ENCODE data around the gene USP36. TPM values are rescaled to one million over a fixed set of nuclear protein-coding genes. Genes with fewer than 3 reads are reported as not detected.

Gene USP36
- total and polyA plus RNA-seq, 3 experiments from 2014 or later, result 43.2 to 122 (median 118) TPM

DNA sequence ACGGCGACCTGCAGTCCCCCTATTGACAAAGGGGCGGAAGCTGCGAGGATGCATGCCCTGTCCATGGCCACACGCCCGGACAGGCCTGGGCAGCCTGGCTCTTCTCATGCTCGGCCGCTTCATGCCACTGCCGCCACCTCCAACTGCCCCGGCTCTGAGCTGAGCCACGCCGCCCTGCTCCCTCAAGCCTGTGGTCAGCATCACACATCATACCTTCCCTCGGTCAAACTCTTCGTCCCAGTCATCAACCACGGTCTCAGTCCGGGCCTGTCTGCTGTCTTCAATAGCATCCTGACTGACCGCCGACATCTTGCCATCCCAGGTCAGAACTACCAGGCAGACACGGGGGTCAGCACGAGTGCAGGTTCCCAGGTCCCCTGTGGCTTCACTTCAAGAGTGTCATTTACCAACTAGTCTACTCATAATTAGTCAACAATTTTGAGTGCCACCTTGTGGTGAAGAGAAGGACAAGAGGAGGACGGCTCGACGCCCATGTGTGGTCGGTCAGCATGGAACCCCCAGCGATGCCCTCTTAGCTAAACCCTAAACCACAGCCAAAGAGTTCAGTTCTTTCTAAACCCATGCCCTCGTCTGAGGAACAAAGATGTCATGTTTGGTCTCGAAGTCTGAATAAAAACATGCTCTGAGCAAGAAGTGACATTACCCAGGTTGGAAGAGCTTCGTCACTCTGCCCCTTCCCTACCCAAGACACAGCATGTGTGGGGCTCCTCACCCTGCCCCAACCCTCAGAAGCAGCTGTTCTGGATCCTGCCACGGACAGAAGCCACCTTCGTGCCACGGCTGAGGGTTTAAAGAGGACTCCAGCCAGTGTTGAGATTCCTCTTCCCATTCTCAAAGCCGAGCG lies 41.7 kb downstream of the USP36 start:
- peak overlapping the region in 5 of 7 donors; percentile 17 to 67 (median 45) for H3K4me3 Mint-ChIP-seq
- DNase-seq, result peak in 1 of 5 donors; percentile 41

DNA sequence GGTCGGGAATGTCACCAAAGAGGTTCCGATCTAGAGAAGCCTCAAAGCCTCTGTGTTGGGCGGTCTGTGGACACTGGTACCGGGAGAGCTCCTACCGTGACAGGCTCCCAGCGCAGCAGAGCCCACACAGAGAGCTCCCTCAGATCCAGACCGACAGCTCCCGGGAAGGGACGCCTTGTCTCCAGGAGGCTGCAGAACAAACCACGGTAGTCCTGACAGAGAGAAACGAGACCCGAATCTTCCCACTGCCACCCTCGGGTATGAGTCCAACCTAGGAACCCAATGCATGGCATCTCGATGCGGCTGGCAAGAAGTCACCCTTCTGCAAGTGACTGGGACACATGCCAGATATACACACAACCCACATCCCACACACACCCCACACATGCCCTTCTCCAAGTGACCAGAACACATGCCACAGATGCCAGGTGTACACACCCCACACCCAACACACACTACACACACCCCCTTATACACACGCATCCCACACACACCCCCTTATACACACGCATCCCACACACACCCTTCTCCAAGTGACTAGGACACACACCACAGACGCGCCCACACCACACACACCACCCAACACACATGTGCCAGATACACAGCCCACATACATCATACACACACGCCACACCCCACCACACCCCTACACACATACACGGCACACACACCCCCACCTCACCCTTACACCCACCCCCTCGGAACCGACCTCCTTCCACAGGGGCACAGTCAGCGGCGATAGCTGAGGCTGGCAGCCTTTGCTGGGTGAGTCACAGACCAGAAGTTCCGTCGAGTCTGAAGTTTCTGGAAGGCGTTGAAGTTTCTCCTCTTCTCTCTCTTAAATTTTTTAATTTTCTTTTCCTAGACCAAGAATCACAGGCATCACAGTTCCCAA lies 42.7 kb downstream of the USP36 start:
- ChIA-PET CTCF (interaction anchor here (0.8 to 2.1 kb wide), 6 partner anchors 8 to 350 kb away, joined by 3 to 7 read pairs (median 5); no protein-coding TSS in a partner anchor), POLR2A (interaction anchor here (1.4 to 1.5 kb wide), 2 partner anchors 13 to 14 kb away, joined by 3 to 8 read pairs; no protein-coding TSS in a partner anchor)
- Mint-ChIP-seq H3K27ac (peak overlapping the region in 5 of 8 donors; percentile 66 to 98 (median 72)), H3K27me3 (no peaks in the 10 kb centered on the region), H3K9me3 (no peaks in the 10 kb centered on the region), H3K4me1 (peaks cover 52 to 60% (median 60%) of the 10 kb centered on the region in 3 donors), H3K4me3 (no peak overlapping the region), H3K36me3 (peaks cover 23 to 93% (median 44%) of the 10 kb centered on the region in 3 donors)
- peaks cover 24% of the 10 kb centered on the region for H3K4me1 ChIP-seq (ENCODE audit: insufficient read depth, low read length)
- no peak overlapping the region for H3K27ac ChIP-seq (ENCODE audit: low read depth, low read length)
- peaks cover 61% of the 10 kb centered on the region for H3K36me3 ChIP-seq (ENCODE audit: insufficient read depth, low read length)
- no peaks in the 10 kb centered on the region for H3K9me3 ChIP-seq (ENCODE audit: low read length)
- no peak overlapping the region for H3K4me3 ChIP-seq (ENCODE audit: low read length)
- DNase-seq, result no peak
- H3K27me3 ChIP-seq (ENCODE audit: insufficient read depth, low read length, poor library complexity, severe bottlenecking), result no peaks in the 10 kb centered on the region

More for the DNA sequence above, 41.7 kb downstream of the USP36 start:
- ChIA-PET CTCF (interaction anchor here (0.5 to 2.1 kb wide), 14 partner anchors 9 to 354 kb away, joined by 3 to 8 read pairs (median 4); no protein-coding TSS in a partner anchor), POLR2A (interaction anchor here (0.5 to 1.4 kb wide), 2 partner anchors 14 to 73 kb away, joined by 6 to 8 read pairs; no protein-coding TSS in a partner anchor)
- Mint-ChIP-seq H3K27me3 (no peaks in the 10 kb centered on the region), H3K27ac (peak overlapping the region; percentile 30 to 98 (median 88)), H3K9me3 (no peaks in the 10 kb centered on the region), H3K4me1 (peaks cover 57 to 60% (median 60%) of the 10 kb centered on the region in 3 donors), H3K36me3 (peaks cover 26 to 93% (median 40%) of the 10 kb centered on the region in 3 donors)
- H3K4me1 ChIP-seq (ENCODE audit: insufficient read depth, low read length), result peaks cover 34% of the 10 kb centered on the region
- no peak overlapping the region for H3K4me3 ChIP-seq (ENCODE audit: low read length)
- H3K27ac ChIP-seq (ENCODE audit: low read depth, low read length), result no peak overlapping the region
- H3K36me3 ChIP-seq (ENCODE audit: insufficient read depth, low read length), result peaks cover 60% of the 10 kb centered on the region
- H3K9me3 ChIP-seq (ENCODE audit: low read length), result no peaks in the 10 kb centered on the region
- no peaks in the 10 kb centered on the region for H3K27me3 ChIP-seq (ENCODE audit: insufficient read depth, low read length, poor library complexity, severe bottlenecking)

DNA sequence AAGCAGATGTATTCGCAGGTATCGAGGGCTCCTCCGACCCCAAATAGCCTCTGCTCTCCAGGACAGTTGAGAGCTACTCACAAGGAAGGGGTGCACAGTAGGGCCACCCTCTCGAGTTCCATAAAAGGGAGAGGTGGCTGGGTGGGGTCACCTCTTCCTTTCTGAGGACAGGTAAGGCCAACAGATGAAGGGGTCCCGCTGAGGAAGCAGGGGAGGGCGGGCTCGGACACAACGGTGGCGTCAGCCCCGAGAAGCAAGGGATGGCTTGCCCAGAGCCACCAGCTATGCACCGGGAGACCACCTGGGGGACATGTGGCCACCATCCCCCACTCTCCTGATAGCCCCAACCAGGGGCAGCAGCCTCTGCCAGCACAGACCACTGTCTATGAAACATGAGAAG lies 43.4 kb downstream of the USP36 start:
- Histone ChIP-seq H3K9me3 (ENCODE audit: low read length) (no peaks in the 10 kb centered on the region), H3K27ac (ENCODE audit: low read depth, low read length) (no peak overlapping the region), H3K27me3 (ENCODE audit: insufficient read depth, low read length, poor library complexity, severe bottlenecking) (no peaks in the 10 kb centered on the region), H3K36me3 (ENCODE audit: insufficient read depth, low read length) (peaks cover 54% of the 10 kb centered on the region), H3K4me3 (ENCODE audit: low read length) (no peak overlapping the region), H3K4me1 (ENCODE audit: insufficient read depth, low read length) (peaks cover 19% of the 10 kb centered on the region)
- H3K9me3 Mint-ChIP-seq, result no peaks in the 10 kb centered on the region
- no peaks in the 10 kb centered on the region for H3K27me3 Mint-ChIP-seq
- H3K4me3 Mint-ChIP-seq, result peak overlapping the region in 1 of 7 donors; percentile 44
- no peak for DNase-seq
- POLR2A ChIA-PET, result interaction anchor here (0.6 to 1.5 kb wide), 2 partner anchors 13 to 28 kb away, joined by 3 to 5 read pairs; no protein-coding TSS in a partner anchor
- peaks cover 18 to 87% (median 43%) of the 10 kb centered on the region in 3 donors for H3K36me3 Mint-ChIP-seq
- H3K4me1 Mint-ChIP-seq, result peaks cover 47 to 58% (median 54%) of the 10 kb centered on the region in 3 donors
- CTCF ChIA-PET, result no interaction called here
- peak overlapping the region in 2 of 8 donors; percentile 47 to 98 for H3K27ac Mint-ChIP-seq

DNA sequence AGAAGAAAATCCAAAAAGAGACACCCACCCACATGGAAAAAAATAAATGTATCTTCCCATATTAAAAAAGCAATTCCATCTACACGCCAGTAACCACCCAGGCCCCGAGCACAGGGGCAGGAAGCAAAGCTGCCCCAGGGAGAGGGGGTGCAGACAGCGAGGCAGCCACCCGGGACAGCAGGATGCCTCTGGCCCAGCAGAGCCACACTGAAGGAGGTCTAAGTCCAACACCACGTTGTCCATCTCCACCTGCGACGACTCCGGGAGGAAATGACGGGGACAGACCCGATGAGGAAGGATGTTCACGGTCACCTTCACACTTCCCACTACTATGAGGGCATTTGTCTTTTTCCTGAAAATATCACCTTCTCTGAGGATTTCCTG lies 44.1 kb downstream of the USP36 start:
- Histone ChIP-seq H3K27ac (ENCODE audit: low read depth, low read length) (no peak overlapping the region), H3K4me3 (ENCODE audit: low read length) (no peak overlapping the region), H3K27me3 (ENCODE audit: insufficient read depth, low read length, poor library complexity, severe bottlenecking) (no peaks in the 10 kb centered on the region), H3K9me3 (ENCODE audit: low read length) (no peaks in the 10 kb centered on the region), H3K4me1 (ENCODE audit: insufficient read depth, low read length) (peaks cover 26% of the 10 kb centered on the region), H3K36me3 (ENCODE audit: insufficient read depth, low read length) (peaks cover 55% of the 10 kb centered on the region)
- H3K4me1 Mint-ChIP-seq, result peaks cover 51 to 63% (median 61%) of the 10 kb centered on the region in 3 donors
- ChIA-PET CTCF (no interaction called here), POLR2A (interaction anchor here (1.5 kb wide), 1 partner anchor 12 kb away, joined by 3 read pairs; no protein-coding TSS in a partner anchor)
- DNase-seq, result no peak
- peak overlapping the region in 1 of 8 donors; percentile 98 for H3K27ac Mint-ChIP-seq
- no peaks in the 10 kb centered on the region for H3K9me3 Mint-ChIP-seq
- no peaks in the 10 kb centered on the region for H3K27me3 Mint-ChIP-seq
- peak overlapping the region in 1 of 7 donors; percentile 48 for H3K4me3 Mint-ChIP-seq
- H3K36me3 Mint-ChIP-seq, result peaks cover 23 to 89% (median 45%) of the 10 kb centered on the region in 3 donors

DNA sequence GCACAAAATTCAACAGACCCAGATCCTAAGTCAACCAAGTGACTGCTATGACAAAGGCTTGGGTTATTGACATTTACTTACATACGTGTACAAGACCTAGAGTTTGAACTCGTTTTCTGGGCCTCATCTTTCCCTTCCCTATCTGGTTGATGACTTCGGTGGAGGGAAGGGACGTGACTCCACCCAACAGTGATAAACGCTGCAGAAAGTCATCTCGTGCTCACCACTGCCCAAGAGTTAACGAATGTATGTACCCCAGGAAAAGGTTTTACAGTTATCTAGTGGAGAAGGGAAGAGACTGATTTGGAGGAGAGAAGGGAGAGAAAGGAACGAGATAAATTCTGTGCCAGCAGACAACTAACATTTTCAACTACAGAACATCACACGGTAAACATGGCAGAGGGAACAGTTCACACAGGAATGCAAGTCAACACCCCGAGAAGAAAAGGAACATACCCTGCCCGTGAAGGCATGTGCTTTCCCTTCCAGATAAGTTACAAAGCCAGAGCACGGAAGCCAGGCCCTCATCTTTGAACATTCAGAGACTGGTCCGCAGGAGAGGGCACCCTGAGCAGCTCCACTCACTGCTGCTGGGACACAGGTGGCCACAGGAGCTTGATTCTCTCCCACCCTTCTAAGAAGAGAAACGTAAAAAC lies 44.6 kb downstream of the USP36 start:
- Histone ChIP-seq H3K4me1 (ENCODE audit: insufficient read depth, low read length) (peaks cover 31% of the 10 kb centered on the region), H3K36me3 (ENCODE audit: insufficient read depth, low read length) (peaks cover 54% of the 10 kb centered on the region), H3K4me3 (ENCODE audit: low read length) (no peak overlapping the region), H3K27me3 (ENCODE audit: insufficient read depth, low read length, poor library complexity, severe bottlenecking) (no peaks in the 10 kb centered on the region), H3K27ac (ENCODE audit: low read depth, low read length) (no peak overlapping the region), H3K9me3 (ENCODE audit: low read length) (no peaks in the 10 kb centered on the region)
- Mint-ChIP-seq H3K4me3 (no peak overlapping the region), H3K27me3 (no peaks in the 10 kb centered on the region), H3K36me3 (peaks cover 23 to 87% (median 45%) of the 10 kb centered on the region in 3 donors), H3K4me1 (peaks cover 49 to 64% (median 61%) of the 10 kb centered on the region in 3 donors), H3K27ac (peak overlapping the region in 2 of 8 donors; percentile 73 to 98), H3K9me3 (no peaks in the 10 kb centered on the region)
- DNase-seq, result no peak
- CTCF ChIA-PET, result interaction anchor here (1.0 kb wide), 1 partner anchor 11 kb away, joined by 4 read pairs; no protein-coding TSS in a partner anchor
- POLR2A ChIA-PET, result interaction anchor here (1.2 to 1.5 kb wide), 2 partner anchors 12 to 16 kb away, joined by 3 read pairs; no protein-coding TSS in a partner anchor

DNA sequence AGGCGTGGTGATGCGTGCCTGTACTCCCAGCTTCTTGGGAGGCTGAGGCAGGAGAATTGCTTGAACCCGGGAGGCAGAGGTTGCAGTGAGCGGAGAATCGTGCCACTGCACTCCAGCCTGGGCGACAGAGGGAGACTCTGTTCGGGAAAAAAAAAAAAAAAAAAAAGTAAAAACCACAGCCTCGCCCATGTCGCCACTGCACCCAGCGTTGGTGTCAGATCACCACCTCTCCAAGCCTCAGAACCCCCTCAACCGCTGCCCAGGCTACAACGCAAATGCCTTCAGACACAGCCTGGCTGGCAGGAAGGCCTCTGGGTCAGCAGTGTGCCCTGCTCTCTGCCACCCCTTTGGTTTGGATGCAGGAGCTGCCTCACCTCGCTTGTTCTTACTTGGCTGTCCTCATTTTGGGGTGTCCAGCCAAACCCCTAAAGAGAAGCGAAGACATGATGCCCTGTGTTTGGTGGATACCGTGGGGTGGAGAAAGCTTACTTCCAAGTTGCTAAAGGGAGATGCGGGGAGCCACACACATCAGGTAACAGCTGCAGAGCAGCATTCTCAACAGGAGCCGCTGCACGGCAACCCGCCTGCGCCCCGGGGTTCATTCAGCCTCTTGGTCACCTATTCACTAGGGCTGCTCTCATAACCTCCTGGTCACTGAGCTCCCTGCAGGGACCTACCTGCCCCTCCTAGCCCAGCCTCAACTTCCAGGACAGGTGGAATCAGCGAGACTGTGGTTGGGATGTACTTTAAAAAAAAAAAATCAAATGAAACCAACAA lies 45.6 kb downstream of the USP36 start:
- Histone ChIP-seq H3K27me3 (ENCODE audit: insufficient read depth, low read length, poor library complexity, severe bottlenecking) (no peaks in the 10 kb centered on the region), H3K36me3 (ENCODE audit: insufficient read depth, low read length) (peaks cover 48% of the 10 kb centered on the region), H3K4me1 (ENCODE audit: insufficient read depth, low read length) (peaks cover 40% of the 10 kb centered on the region), H3K27ac (ENCODE audit: low read depth, low read length) (no peak overlapping the region), H3K4me3 (ENCODE audit: low read length) (no peak overlapping the region), H3K9me3 (ENCODE audit: low read length) (no peaks in the 10 kb centered on the region)
- no peaks in the 10 kb centered on the region for H3K9me3 Mint-ChIP-seq
- H3K4me1 Mint-ChIP-seq, result peaks cover 51 to 65% (median 62%) of the 10 kb centered on the region in 3 donors
- H3K27ac Mint-ChIP-seq, result peak overlapping the region in 3 of 8 donors; percentile 66 to 84 (median 77)
- DNase-seq, result no peak
- H3K27me3 Mint-ChIP-seq, result no peaks in the 10 kb centered on the region
- H3K4me3 Mint-ChIP-seq, result peak overlapping the region in 1 of 7 donors; percentile 38
- POLR2A ChIA-PET, result interaction anchor here (1.2 kb wide), 1 partner anchor 15 kb away, joined by 3 read pairs; no protein-coding TSS in a partner anchor
- CTCF ChIA-PET, result interaction anchor here (1.0 kb wide), 2 partner anchors 10 to 26 kb away, joined by 3 to 4 read pairs; no protein-coding TSS in a partner anchor
- peaks cover 23 to 84% (median 44%) of the 10 kb centered on the region in 3 donors for H3K36me3 Mint-ChIP-seq

Data from CD8-positive, alpha-beta memory T cell (primary cell).